ENCODE measurements around the gene NR1I2.

Gene NR1I2

GRCh38 chr3:119778811-119779210 lies 3.1 kb upstream of the NR1I2 start:
- Histone ChIP-seq H3K9me3 (ENCODE audit: control insufficient read depth in 1 of 2, low read length in 2 of 2) (peaks cover 0 to 8% of the 10 kb centered on the region in 2 donors), H3K4me3 (ENCODE audit: low read depth in 1 of 2, low read length in 2 of 2) (no peak overlapping the region), H3K27ac (ENCODE audit: low read depth, low read length) (no peak overlapping the region), H3K9ac (ENCODE audit: low read depth in 1 of 2, low read length in 2 of 2) (no peak overlapping the region), H3K36me3 (ENCODE audit: control insufficient read depth in 1 of 2, insufficient read depth in 2 of 2, low read length in 2 of 2) (no peaks in the 10 kb centered on the region), H3K27me3 (ENCODE audit: control insufficient read depth in 1 of 2, insufficient read depth in 2 of 2, low read length in 2 of 2) (no peaks in the 10 kb centered on the region), H3K4me1 (ENCODE audit: control insufficient read depth in 1 of 2, insufficient read depth in 2 of 2, low read length in 2 of 2) (peaks cover 10 to 14% of the 10 kb centered on the region in 2 donors)

GRCh38 chr3:119779731-119780383 lies 2.0 kb upstream of the NR1I2 start:
- no peaks in the 10 kb centered on the region for H3K36me3 ChIP-seq (ENCODE audit: control insufficient read depth in 1 of 2, insufficient read depth in 2 of 2, low read length in 2 of 2)

GRCh38 chr3:119782460-119782859 lies 559 bp downstream of the NR1I2 start:
- H3K9me3 ChIP-seq (ENCODE audit: control insufficient read depth in 1 of 2, low read length in 2 of 2): no peaks in the 10 kb centered on the region
- peak overlapping the region; percentile 74 for H3K27ac ChIP-seq (ENCODE audit: low read depth, low read length)
- peaks cover 14 to 22% of the 10 kb centered on the region in 2 donors for H3K4me1 ChIP-seq (ENCODE audit: control insufficient read depth in 1 of 2, insufficient read depth in 2 of 2, low read length in 2 of 2)
- peak overlapping the region; percentile 79 to 87 for H3K4me3 ChIP-seq (ENCODE audit: low read depth in 1 of 2, low read length in 2 of 2)
- no peaks in the 10 kb centered on the region for H3K36me3 ChIP-seq (ENCODE audit: control insufficient read depth in 1 of 2, insufficient read depth in 2 of 2, low read length in 2 of 2)
- H3K27me3 ChIP-seq (ENCODE audit: control insufficient read depth in 1 of 2, insufficient read depth in 2 of 2, low read length in 2 of 2): no peaks in the 10 kb centered on the region
- peak overlapping the region; percentile 83 to 92 for H3K9ac ChIP-seq (ENCODE audit: low read depth in 1 of 2, low read length in 2 of 2)

More at GRCh38 chr3:119779731-119780383, 2.0 kb upstream of the NR1I2 start:
- H3K4me3 ChIP-seq (ENCODE audit: low read depth in 1 of 2, low read length in 2 of 2): no peak overlapping the region
- peaks cover 10 to 14% of the 10 kb centered on the region in 2 donors for H3K4me1 ChIP-seq (ENCODE audit: control insufficient read depth in 1 of 2, insufficient read depth in 2 of 2, low read length in 2 of 2)
- no peaks in the 10 kb centered on the region for H3K27me3 ChIP-seq (ENCODE audit: control insufficient read depth in 1 of 2, insufficient read depth in 2 of 2, low read length in 2 of 2)
- no peak overlapping the region for H3K27ac ChIP-seq (ENCODE audit: low read depth, low read length)
- no peak overlapping the region for H3K9ac ChIP-seq (ENCODE audit: low read depth in 1 of 2, low read length in 2 of 2)
- H3K9me3 ChIP-seq (ENCODE audit: control insufficient read depth in 1 of 2, low read length in 2 of 2): peaks cover 0 to 8% of the 10 kb centered on the region in 2 donors

GRCh38 chr3:119783255-119783654 lies 1.4 kb downstream of the NR1I2 start:
- Histone ChIP-seq H3K9ac (ENCODE audit: low read depth in 1 of 2, low read length in 2 of 2) (peak overlapping the region in 1 of 2 donors; percentile 92), H3K36me3 (ENCODE audit: control insufficient read depth in 1 of 2, insufficient read depth in 2 of 2, low read length in 2 of 2) (no peaks in the 10 kb centered on the region), H3K27me3 (ENCODE audit: control insufficient read depth in 1 of 2, insufficient read depth in 2 of 2, low read length in 2 of 2) (no peaks in the 10 kb centered on the region), H3K4me1 (ENCODE audit: control insufficient read depth in 1 of 2, insufficient read depth in 2 of 2, low read length in 2 of 2) (peaks cover 14 to 22% of the 10 kb centered on the region in 2 donors), H3K4me3 (ENCODE audit: low read depth in 1 of 2, low read length in 2 of 2) (peak overlapping the region; percentile 79 to 87), H3K9me3 (ENCODE audit: control insufficient read depth in 1 of 2, low read length in 2 of 2) (no peaks in the 10 kb centered on the region), H3K27ac (ENCODE audit: low read depth, low read length) (no peak overlapping the region)

- no peak overlapping the region for H3K27ac ChIP-seq (ENCODE audit: low read depth, low read length)
- H3K9ac ChIP-seq (ENCODE audit: low read depth in 1 of 2, low read length in 2 of 2): peak overlapping the region in 1 of 2 donors; percentile 6
- peaks cover 0 to 2% of the 10 kb centered on the region in 2 donors for H3K36me3 ChIP-seq (ENCODE audit: control insufficient read depth in 1 of 2, insufficient read depth in 2 of 2, low read length in 2 of 2)
- peaks cover 14 to 22% of the 10 kb centered on the region in 2 donors for H3K4me1 ChIP-seq (ENCODE audit: control insufficient read depth in 1 of 2, insufficient read depth in 2 of 2, low read length in 2 of 2)
- H3K27me3 ChIP-seq (ENCODE audit: control insufficient read depth in 1 of 2, insufficient read depth in 2 of 2, low read length in 2 of 2): no peaks in the 10 kb centered on the region
- no peaks in the 10 kb centered on the region for H3K9me3 ChIP-seq (ENCODE audit: control insufficient read depth in 1 of 2, low read length in 2 of 2)
- H3K4me3 ChIP-seq (ENCODE audit: low read depth in 1 of 2, low read length in 2 of 2): peak overlapping the region; percentile 79 to 87
Measured at GRCh38 chr3:119783883-119784282, 2.0 kb downstream of the NR1I2 start.

GRCh38 chr3:119786409-119786808 lies 4.5 kb downstream of the NR1I2 start:
- no peaks in the 10 kb centered on the region for H3K27me3 ChIP-seq (ENCODE audit: control insufficient read depth in 1 of 2, insufficient read depth in 2 of 2, low read length in 2 of 2)
- H3K4me1 ChIP-seq (ENCODE audit: control insufficient read depth in 1 of 2, insufficient read depth in 2 of 2, low read length in 2 of 2): peaks cover 5 to 10% of the 10 kb centered on the region in 2 donors
- no peaks in the 10 kb centered on the region for H3K9me3 ChIP-seq (ENCODE audit: control insufficient read depth in 1 of 2, low read length in 2 of 2)
- H3K36me3 ChIP-seq (ENCODE audit: control insufficient read depth in 1 of 2, insufficient read depth in 2 of 2, low read length in 2 of 2): peaks cover 0 to 2% of the 10 kb centered on the region in 2 donors
- no peak overlapping the region for H3K9ac ChIP-seq (ENCODE audit: low read depth in 1 of 2, low read length in 2 of 2)
- H3K4me3 ChIP-seq (ENCODE audit: low read depth in 1 of 2, low read length in 2 of 2): no peak overlapping the region
- H3K27ac ChIP-seq (ENCODE audit: low read depth, low read length): no peak overlapping the region

- Histone ChIP-seq H3K9me3 (ENCODE audit: control insufficient read depth in 1 of 2, low read length in 2 of 2) (no peaks in the 10 kb centered on the region), H3K27ac (ENCODE audit: low read depth, low read length) (no peak overlapping the region), H3K4me3 (ENCODE audit: low read depth in 1 of 2, low read length in 2 of 2) (no peak overlapping the region), H3K4me1 (ENCODE audit: control insufficient read depth in 1 of 2, insufficient read depth in 2 of 2, low read length in 2 of 2) (peaks cover 10 to 11% of the 10 kb centered on the region in 2 donors), H3K36me3 (ENCODE audit: control insufficient read depth in 1 of 2, insufficient read depth in 2 of 2, low read length in 2 of 2) (peaks cover 0 to 12% of the 10 kb centered on the region in 2 donors), H3K9ac (ENCODE audit: low read depth in 1 of 2, low read length in 2 of 2) (no peak overlapping the region), H3K27me3 (ENCODE audit: control insufficient read depth in 1 of 2, insufficient read depth in 2 of 2, low read length in 2 of 2) (no peaks in the 10 kb centered on the region)
Measured at GRCh38 chr3:119790369-119790768, 8.5 kb downstream of the NR1I2 start.

GRCh38 chr3:119792270-119792669 lies 10.4 kb downstream of the NR1I2 start:
- Histone ChIP-seq H3K4me1 (ENCODE audit: control insufficient read depth in 1 of 2, insufficient read depth in 2 of 2, low read length in 2 of 2) (peaks cover 18% of the 10 kb centered on the region in 2 donors), H3K9me3 (ENCODE audit: control insufficient read depth in 1 of 2, low read length in 2 of 2) (no peaks in the 10 kb centered on the region), H3K9ac (ENCODE audit: low read depth in 1 of 2, low read length in 2 of 2) (no peak overlapping the region), H3K4me3 (ENCODE audit: low read depth in 1 of 2, low read length in 2 of 2) (no peak overlapping the region), H3K27me3 (ENCODE audit: control insufficient read depth in 1 of 2, insufficient read depth in 2 of 2, low read length in 2 of 2) (no peaks in the 10 kb centered on the region), H3K27ac (ENCODE audit: low read depth, low read length) (no peak overlapping the region), H3K36me3 (ENCODE audit: control insufficient read depth in 1 of 2, insufficient read depth in 2 of 2, low read length in 2 of 2) (peaks cover 0 to 12% of the 10 kb centered on the region in 2 donors)

GRCh38 chr3:119794401-119794800 lies 12.5 kb downstream of the NR1I2 start:
- no peaks in the 10 kb centered on the region for H3K27me3 ChIP-seq (ENCODE audit: control insufficient read depth in 1 of 2, insufficient read depth in 2 of 2, low read length in 2 of 2)
- H3K9ac ChIP-seq (ENCODE audit: low read depth in 1 of 2, low read length in 2 of 2): no peak overlapping the region
- H3K27ac ChIP-seq (ENCODE audit: low read depth, low read length): no peak overlapping the region
- H3K4me3 ChIP-seq (ENCODE audit: low read depth in 1 of 2, low read length in 2 of 2): no peak overlapping the region
- H3K9me3 ChIP-seq (ENCODE audit: control insufficient read depth in 1 of 2, low read length in 2 of 2): no peaks in the 10 kb centered on the region
- peaks cover 0 to 10% of the 10 kb centered on the region in 2 donors for H3K36me3 ChIP-seq (ENCODE audit: control insufficient read depth in 1 of 2, insufficient read depth in 2 of 2, low read length in 2 of 2)
- peaks cover 18% of the 10 kb centered on the region in 2 donors for H3K4me1 ChIP-seq (ENCODE audit: control insufficient read depth in 1 of 2, insufficient read depth in 2 of 2, low read length in 2 of 2)

GRCh38 chr3:119794971-119795612 lies 13.2 kb downstream of the NR1I2 start:
- peak overlapping the region; percentile 32 to 53 for H3K4me3 ChIP-seq (ENCODE audit: low read depth in 1 of 2, low read length in 2 of 2)
- H3K9ac ChIP-seq (ENCODE audit: low read depth in 1 of 2, low read length in 2 of 2): peak overlapping the region; percentile 24 to 33
- peaks cover 18% of the 10 kb centered on the region in 2 donors for H3K4me1 ChIP-seq (ENCODE audit: control insufficient read depth in 1 of 2, insufficient read depth in 2 of 2, low read length in 2 of 2)
- no peaks in the 10 kb centered on the region for H3K27me3 ChIP-seq (ENCODE audit: control insufficient read depth in 1 of 2, insufficient read depth in 2 of 2, low read length in 2 of 2)
- no peaks in the 10 kb centered on the region for H3K9me3 ChIP-seq (ENCODE audit: control insufficient read depth in 1 of 2, low read length in 2 of 2)
- peaks cover 0 to 10% of the 10 kb centered on the region in 2 donors for H3K36me3 ChIP-seq (ENCODE audit: control insufficient read depth in 1 of 2, insufficient read depth in 2 of 2, low read length in 2 of 2)
- H3K27ac ChIP-seq (ENCODE audit: low read depth, low read length): no peak overlapping the region
